GM18505 (cell line): ENCODE results near the gene SCUBE3.

Source experiments
- ATAC-seq: cut with Tn5 transposase; IDR thresholded peaks from one replicate; pipeline ENCODE4 v1.9.1; 2021; ENCODE audit not compliant: unreplicated experiment
- POLR2A ChIP-seq: IDR thresholded peaks from 4 replicates; pipeline ENCODE4 v1.6.1; 2011; ENCODE audit warnings: borderline replicate concordance; ENCODE audit not compliant: insufficient read depth, insufficient read length; ENCODE audit errors: extremely low read depth

SCUBE3 gene

GRCh38 chr6:35234901-35235300, 21.1 kb downstream of the SCUBE3 start:
- no peak for ATAC-seq
- no peak for TF ChIP-seq POLR2A

DNA sequence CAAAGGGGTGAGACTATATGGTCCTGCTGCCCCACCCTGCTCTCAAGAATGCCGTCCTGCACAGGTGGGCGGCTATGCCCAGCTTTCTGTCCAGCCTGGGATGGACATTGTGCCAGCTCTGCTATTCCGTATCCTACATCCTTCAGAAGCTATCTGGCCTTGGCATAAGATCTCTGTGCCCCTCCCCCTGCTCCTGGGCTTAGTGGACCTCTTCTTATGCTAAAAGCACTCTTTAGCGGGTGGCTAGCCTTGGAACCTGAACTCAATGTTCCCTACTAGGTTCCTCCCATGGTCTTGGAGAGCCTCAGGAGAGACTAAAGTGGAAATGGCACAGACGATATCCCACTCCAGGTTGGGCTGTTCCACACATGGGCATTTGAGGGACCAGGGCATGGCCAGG, 22.5 kb downstream of the SCUBE3 start:
- no peak for ATAC-seq
- TF ChIP-seq POLR2A, result no peak

DNA sequence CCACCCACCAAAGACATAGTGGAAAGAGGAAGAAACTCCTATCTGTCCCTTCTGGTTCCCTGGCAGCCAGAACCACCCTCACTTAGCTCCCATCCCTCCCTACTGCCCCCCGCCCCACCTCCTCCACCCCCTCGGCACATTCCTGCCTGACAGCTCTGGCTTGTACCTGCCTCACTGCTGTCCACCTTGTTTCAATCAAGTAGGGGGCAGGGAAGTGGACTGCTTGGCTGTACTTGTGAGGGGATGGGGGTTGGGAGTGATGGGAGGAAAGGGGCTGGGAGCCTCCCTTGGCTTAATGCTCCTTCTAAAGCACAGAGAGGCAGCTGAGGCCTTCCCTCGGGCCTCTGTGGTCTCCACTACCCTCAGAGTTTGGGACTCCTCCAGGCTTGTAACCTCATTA, 23.7 kb downstream of the SCUBE3 start:
- TF ChIP-seq POLR2A, result no peak
- ATAC-seq, result no peak

GRCh38 chr6:35238843-35239289, 25.1 kb downstream of the SCUBE3 start:
- no peak for ATAC-seq
- TF ChIP-seq POLR2A, result no peak

DNA sequence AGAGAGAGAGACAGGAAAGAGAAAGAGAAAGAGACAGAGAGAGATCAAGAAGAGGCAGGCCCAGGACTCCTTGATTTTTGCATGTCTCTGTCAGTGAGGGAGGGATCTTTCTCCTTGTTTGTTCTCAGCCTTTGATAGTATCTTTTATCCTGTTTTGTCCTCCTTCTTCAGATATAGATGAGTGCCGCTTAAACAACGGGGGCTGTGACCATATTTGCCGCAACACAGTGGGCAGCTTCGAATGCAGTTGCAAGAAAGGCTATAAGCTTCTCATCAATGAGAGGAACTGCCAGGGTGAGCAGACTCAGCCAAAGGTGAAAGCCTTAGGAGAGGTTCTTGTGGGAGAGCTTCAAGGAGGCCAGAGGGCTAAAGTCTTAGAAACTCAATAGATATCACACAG, 25.8 kb downstream of the SCUBE3 start:
- no peak for ATAC-seq
- no peak for TF ChIP-seq POLR2A

GRCh38 chr6:35240838-35241801, 27.4 kb downstream of the SCUBE3 start:
- no peak for ATAC-seq

GRCh38 chr6:35242486-35242885, 28.7 kb downstream of the SCUBE3 start:
- ATAC-seq, result no peak
- no peak for TF ChIP-seq POLR2A

More at GRCh38 chr6:35240838-35241801, 27.4 kb downstream of the SCUBE3 start:
- TF ChIP-seq POLR2A, result no peak

DNA sequence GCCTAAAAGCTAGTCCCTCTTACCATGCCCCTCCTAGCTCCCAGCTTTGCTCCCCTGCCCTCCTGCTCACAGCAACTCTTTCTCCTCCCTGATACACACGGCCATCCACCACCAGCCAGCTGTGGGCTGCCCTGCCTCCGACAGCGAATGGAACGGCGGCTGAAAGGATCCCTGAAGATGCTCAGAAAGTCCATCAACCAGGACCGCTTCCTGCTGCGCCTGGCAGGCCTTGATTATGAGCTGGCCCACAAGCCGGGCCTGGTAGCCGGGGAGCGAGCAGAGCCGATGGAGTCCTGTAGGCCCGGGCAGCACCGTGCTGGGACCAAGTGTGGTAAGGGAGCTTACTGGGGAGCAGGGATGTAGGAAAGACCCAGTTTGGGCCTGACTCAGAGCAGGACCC, 29.1 kb downstream of the SCUBE3 start:
- TF ChIP-seq POLR2A, result no peak
- ATAC-seq, result no peak

DNA sequence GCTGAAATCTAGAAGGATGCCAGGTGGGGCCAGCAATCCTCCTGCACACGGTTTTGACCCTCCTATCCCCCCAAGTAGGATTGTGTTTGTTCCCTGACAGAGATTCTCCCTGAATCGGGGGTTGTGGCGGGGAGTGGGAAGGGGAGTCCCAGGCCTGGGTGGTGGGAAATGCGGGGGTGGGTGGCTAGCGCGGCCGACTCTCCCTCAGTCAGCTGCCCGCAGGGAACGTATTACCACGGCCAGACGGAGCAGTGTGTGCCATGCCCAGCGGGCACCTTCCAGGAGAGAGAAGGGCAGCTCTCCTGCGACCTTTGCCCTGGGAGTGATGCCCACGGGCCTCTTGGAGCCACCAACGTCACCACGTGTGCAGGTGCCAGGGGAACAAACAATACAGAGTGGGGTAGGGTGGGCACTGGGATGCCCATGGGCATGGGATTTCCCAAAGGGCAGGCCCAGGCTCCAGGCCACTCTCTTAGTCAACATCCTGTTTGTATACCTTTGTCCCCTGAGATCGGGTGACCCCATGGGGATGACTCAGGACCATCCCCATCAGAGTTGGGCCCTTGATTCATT, 29.7 kb downstream of the SCUBE3 start:
- no peak for TF ChIP-seq POLR2A

GRCh38 chr6:35244551-35244950, 30.8 kb downstream of the SCUBE3 start:
- no peak for ATAC-seq

More for the DNA sequence above, 29.7 kb downstream of the SCUBE3 start:
- ATAC-seq, result no peak

GRCh38 chr6:35247642-35248231, 34.0 kb downstream of the SCUBE3 start:
- TF ChIP-seq POLR2A, result no peak
- ATAC-seq, result no peak

More at GRCh38 chr6:35244551-35244950, 30.8 kb downstream of the SCUBE3 start:
- TF ChIP-seq POLR2A, result no peak

- no peak for ATAC-seq
- no peak for TF ChIP-seq POLR2A
Measured at GRCh38 chr6:35248300-35248699, 34.5 kb downstream of the SCUBE3 start.

- TF ChIP-seq POLR2A, result no peak
- no peak for ATAC-seq
Measured at GRCh38 chr6:35248965-35249364, 35.2 kb downstream of the SCUBE3 start.

DNA sequence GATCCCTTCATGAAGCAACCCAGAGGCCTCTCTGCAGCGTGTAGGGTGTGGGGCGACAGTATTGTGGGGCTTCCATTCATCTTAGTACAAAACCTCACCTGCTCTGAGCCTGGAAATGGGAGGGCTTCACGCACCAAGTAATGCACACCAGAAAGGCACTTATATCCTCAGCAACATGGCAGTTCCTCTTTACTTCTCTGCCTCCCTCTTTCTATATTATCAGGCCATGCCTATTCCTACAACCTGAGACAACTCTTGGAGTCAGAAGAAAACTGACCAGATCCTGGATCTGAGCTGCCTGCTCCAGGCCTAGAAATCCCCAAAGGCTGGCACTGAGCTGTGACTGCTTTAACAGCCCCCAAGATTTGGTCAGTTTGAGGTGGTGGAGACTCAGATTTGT, 38.2 kb downstream of the SCUBE3 start:
- no peak for ATAC-seq
- no peak for TF ChIP-seq POLR2A

GRCh38 chr6:35253249-35253648, 39.5 kb downstream of the SCUBE3 start:
- no peak for ATAC-seq
- TF ChIP-seq POLR2A, result no peak

GRCh38 chr6:35258336-35258735, 44.6 kb downstream of the SCUBE3 start:
- TF ChIP-seq POLR2A, result no peak

More at GRCh38 chr6:35258336-35258735, 44.6 kb downstream of the SCUBE3 start:
- ATAC-seq, result no peak
